Trophoblast cell (in vitro differentiated cells and primary cell): ENCODE measurements around the gene LRRC59.
"Not testable (repeated sequence)": the region's sequence is repeated elsewhere in the genome, so short reads cannot be mapped to it uniquely, and the experiment has no call there.

Experiments used
- DNase-seq, 2 donors: peaks; one replicate each; pipeline ENCODE4 v3.0.0-alpha.2; 2016
- H2AFZ ChIP-seq: 2 replicates; pipeline ENCODE4 v1.6.1; 2013; ENCODE audit warnings: low read length, moderate library complexity, mild to moderate bottlenecking; ENCODE audit not compliant: insufficient read depth, poor library complexity
- H2AK5ac ChIP-seq: 2 replicates; pipeline ENCODE4 v1.6.1; 2013; ENCODE audit warnings: mild to moderate bottlenecking, low read length
- H2BK120ac ChIP-seq: 2 replicates; pipeline ENCODE4 v1.6.1; 2013; ENCODE audit warnings: low read length, mild to moderate bottlenecking, moderate library complexity; ENCODE audit not compliant: insufficient read depth, poor library complexity
- H2BK12ac ChIP-seq: 2 replicates; pipeline ENCODE4 v1.6.1; 2013; ENCODE audit warnings: mild to moderate bottlenecking, low read length, moderate library complexity
- H2BK5ac ChIP-seq: 2 replicates; pipeline ENCODE4 v1.6.1; 2013; ENCODE audit warnings: low read length, low read depth, moderate library complexity, mild to moderate bottlenecking; ENCODE audit not compliant: poor library complexity
- H3K14ac ChIP-seq: 2 replicates; pipeline ENCODE4 v1.6.1; 2013; ENCODE audit warnings: mild to moderate bottlenecking, low read length
- H3K18ac ChIP-seq: 2 replicates; pipeline ENCODE4 v1.6.1; 2013; ENCODE audit warnings: mild to moderate bottlenecking, low read length
- H3K23ac ChIP-seq: 2 replicates; pipeline ENCODE4 v1.6.1; 2013; ENCODE audit warnings: low read length
- H3K27ac ChIP-seq: 2 replicates; pipeline ENCODE4 v1.5.1; 2013; ENCODE audit warnings: low read depth, mild to moderate bottlenecking, inconsistent platforms, low read length, moderate library complexity
- H3K27me3 ChIP-seq: 2 replicates; pipeline ENCODE4 v1.6.1; 2013; ENCODE audit warnings: inconsistent platforms, mild to moderate bottlenecking, low read length, moderate library complexity; ENCODE audit not compliant: insufficient read depth
- H3K36me3 ChIP-seq, 2 experiments: 1 replicate in 1 of 2; 2 replicates in 1 of 2; pipeline ENCODE4 v1.6.1; 2013; ENCODE audit warnings: low read length in 2 of 2, mild to moderate bottlenecking in 2 of 2, moderate library complexity in 1 of 2; ENCODE audit not compliant: insufficient read depth in 2 of 2, control insufficient read depth in 1 of 2
- H3K4ac ChIP-seq: 2 replicates; pipeline ENCODE4 v1.6.1; 2013; ENCODE audit warnings: low read depth, mild to moderate bottlenecking, low read length, moderate library complexity
- H3K4me1 ChIP-seq, 2 experiments: 1 replicate in 1 of 2; 2 replicates in 1 of 2; pipeline ENCODE4 v1.6.1; 2013; ENCODE audit warnings: low read length in 2 of 2, mild to moderate bottlenecking in 2 of 2, moderate library complexity in 1 of 2; ENCODE audit not compliant: insufficient read depth in 2 of 2, control insufficient read depth in 1 of 2
- H3K4me2 ChIP-seq: 2 replicates; pipeline ENCODE4 v1.6.1; 2013; ENCODE audit warnings: inconsistent platforms, mild to moderate bottlenecking, low read length, moderate library complexity
- H3K4me3 ChIP-seq: 2 replicates; pipeline ENCODE4 v1.5.1; 2013; ENCODE audit warnings: mild to moderate bottlenecking, low read depth, low read length, inconsistent platforms
- H3K79me1 ChIP-seq: one replicate; pipeline ENCODE4 v1.6.1; 2013; ENCODE audit warnings: low read length
- H3K79me2 ChIP-seq: 2 replicates; pipeline ENCODE4 v1.6.1; 2013; ENCODE audit warnings: low read length, mild to moderate bottlenecking; ENCODE audit not compliant: control insufficient read depth, insufficient read depth, poor library complexity
- H3K9ac ChIP-seq: 2 replicates; pipeline ENCODE4 v1.6.1; 2013; ENCODE audit warnings: mild to moderate bottlenecking, low read length
- H3K9me3 ChIP-seq: 2 replicates; pipeline ENCODE4 v1.6.1; 2013; ENCODE audit warnings: low read depth, mild to moderate bottlenecking, control low read depth, inconsistent platforms, low read length; ENCODE audit not compliant: insufficient read depth
- H4K12ac ChIP-seq: 2 replicates; pipeline ENCODE4 v1.6.1; 2013; ENCODE audit warnings: low read depth, mild to moderate bottlenecking, low read length, moderate library complexity
- H4K8ac ChIP-seq: 2 replicates; pipeline ENCODE4 v1.6.1; 2013; ENCODE audit warnings: low read depth, mild to moderate bottlenecking, low read length, moderate library complexity
- H4K91ac ChIP-seq: one replicate; pipeline ENCODE4 v1.6.1; 2013; ENCODE audit warnings: low read depth, mild to moderate bottlenecking, low read length, moderate library complexity
- WGBS: extraction: QIAGEN DNeasy Blood & Tissue Kit; methylation state at CpG from one replicate; pipeline ENCODE4 v1.1.7; 2013; ENCODE audit warnings: missing lambda C conversion rate; ENCODE audit not compliant: insufficient read length, insufficient coverage; ENCODE audit errors: extremely low coverage; 5-methylcytosine and 5-hydroxymethylcytosine counted together

The LRRC59 gene

DNA sequence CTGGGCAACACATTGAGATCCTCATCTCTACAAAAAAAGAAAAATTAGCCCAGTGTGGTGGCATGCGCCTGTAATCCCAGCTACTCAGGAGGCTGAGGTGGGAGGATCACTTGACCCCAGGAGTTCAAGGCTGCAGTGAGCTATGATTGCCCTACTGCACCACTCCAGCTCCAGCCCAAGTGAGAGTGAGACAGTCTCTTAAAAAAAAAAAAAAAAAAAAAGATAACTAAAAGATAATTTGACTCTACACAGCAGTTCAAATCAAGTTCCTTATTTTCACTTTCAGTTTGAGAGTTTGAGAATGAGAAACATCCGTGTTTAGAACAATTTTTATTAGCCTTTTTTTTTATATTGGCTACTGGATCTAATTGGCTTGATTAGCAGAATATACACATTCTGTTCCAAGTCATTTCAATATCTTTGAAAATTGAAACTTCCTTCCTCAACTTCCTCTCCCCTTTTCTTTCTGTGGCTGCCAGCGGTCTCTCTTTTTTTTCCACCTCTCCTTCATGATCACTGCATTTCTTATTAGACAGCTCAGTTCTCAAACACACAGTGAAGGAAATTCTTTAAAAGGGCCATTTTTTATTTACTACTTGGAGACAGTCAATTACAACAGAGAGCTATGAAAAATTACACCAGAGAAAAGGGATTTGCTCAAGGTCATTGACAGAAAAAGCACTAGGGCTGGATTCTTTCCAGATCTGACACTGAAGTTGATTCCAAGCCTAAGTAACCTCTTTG, 24.2 kb upstream of the LRRC59 start:
- Histone ChIP-seq H3K9me3 (no peaks in the 10 kb centered on the region), H3K79me1 (peaks cover 19% of the 10 kb centered on the region), H4K12ac (no peak overlapping the region), H3K36me3 (no peaks in the 10 kb centered on the region), H4K91ac (no peak overlapping the region), H3K18ac (no peak overlapping the region), H3K27ac (no peak overlapping the region), H3K14ac (no peak overlapping the region), H2AK5ac (no peak overlapping the region), H3K4ac (no peak overlapping the region), H3K27me3 (no peaks in the 10 kb centered on the region), H2BK12ac (no peak overlapping the region), H4K8ac (no peak overlapping the region), H3K4me1 (peaks cover 22% of the 10 kb centered on the region in 2 experiments), H3K4me3 (no peak overlapping the region), H2AFZ (no peak overlapping the region), H3K23ac (no peak overlapping the region), H3K79me2 (peaks cover 8% of the 10 kb centered on the region), H3K9ac (no peak overlapping the region), H2BK5ac (no peak overlapping the region), H3K4me2 (no peak overlapping the region), H2BK120ac (no peak overlapping the region)
- no CpG with 5 or more reads among the region's 3 CpGs for WGBS
- DNase-seq: no peak

DNA sequence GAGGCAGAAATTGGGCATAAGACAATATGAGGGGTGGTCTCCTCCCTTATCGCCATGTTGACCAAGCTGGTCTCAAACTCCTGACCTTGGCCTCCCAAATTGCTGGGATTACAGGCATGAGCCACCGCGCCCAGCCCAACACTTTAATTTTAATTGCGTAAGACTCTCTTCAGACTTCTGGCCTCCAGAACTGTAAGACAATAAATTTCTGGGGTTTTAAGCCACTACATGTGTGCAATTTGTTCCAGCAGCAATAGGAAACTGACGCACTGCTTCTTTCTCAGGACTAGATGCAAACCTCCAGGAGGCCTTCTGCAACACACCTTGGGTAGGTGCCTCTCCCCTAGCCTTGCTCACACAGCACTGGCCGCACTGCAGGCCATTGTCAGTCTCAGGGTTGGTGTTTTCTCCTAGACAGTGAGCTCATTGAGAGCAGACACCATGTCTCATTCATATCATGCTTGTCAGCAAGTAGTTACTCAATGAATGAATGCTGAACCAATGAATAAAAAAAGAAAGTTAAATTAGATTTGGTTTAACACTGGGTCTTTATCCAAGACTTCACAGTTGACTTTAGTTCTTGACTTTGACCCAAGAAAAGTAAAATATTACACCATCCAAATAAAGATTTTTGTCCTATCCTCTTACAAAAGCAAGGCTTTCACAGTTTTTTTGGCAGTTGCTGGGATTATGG, 23.2 kb upstream of the LRRC59 start:
- no peak overlapping the region for H2BK12ac ChIP-seq
- H2AFZ ChIP-seq: no peak overlapping the region
- peaks cover 20% of the 10 kb centered on the region in 2 experiments for H3K4me1 ChIP-seq
- no peak overlapping the region for H3K18ac ChIP-seq
- no CpG with 5 or more reads among the region's 6 CpGs for WGBS
- no peak overlapping the region for H3K14ac ChIP-seq
- H3K79me1 ChIP-seq: peaks cover 14% of the 10 kb centered on the region
- H3K36me3 ChIP-seq: no peaks in the 10 kb centered on the region
- H4K8ac ChIP-seq: no peak overlapping the region
- no peak for DNase-seq
- no peak overlapping the region for H3K23ac ChIP-seq
- H3K4ac ChIP-seq: no peak overlapping the region
- no peak overlapping the region for H4K91ac ChIP-seq
- H3K79me2 ChIP-seq: peaks cover 3% of the 10 kb centered on the region
- no peak overlapping the region for H2BK120ac ChIP-seq
- H3K9me3 ChIP-seq: no peaks in the 10 kb centered on the region
- no peak overlapping the region for H4K12ac ChIP-seq
- no peak overlapping the region for H3K27ac ChIP-seq
- H2BK5ac ChIP-seq: no peak overlapping the region
- H3K4me3 ChIP-seq: no peak overlapping the region
- H3K4me2 ChIP-seq: no peak overlapping the region
- no peaks in the 10 kb centered on the region for H3K27me3 ChIP-seq
- no peak overlapping the region for H2AK5ac ChIP-seq
- no peak overlapping the region for H3K9ac ChIP-seq

GRCh38 chr17:50419577-50419976, 22.3 kb upstream of the LRRC59 start:
- not testable (repeated sequence) for H3K79me1 ChIP-seq, H4K12ac ChIP-seq, H3K27ac ChIP-seq, H2BK5ac ChIP-seq, H3K23ac ChIP-seq, H3K4me2 ChIP-seq, H2BK12ac ChIP-seq, H2BK120ac ChIP-seq, H2AFZ ChIP-seq, H3K9ac ChIP-seq, H2AK5ac ChIP-seq, H3K9me3 ChIP-seq, DNase-seq, H3K36me3 ChIP-seq, H3K79me2 ChIP-seq, H4K91ac ChIP-seq, H3K4me1 ChIP-seq, H3K14ac ChIP-seq, H3K18ac ChIP-seq, H3K4me3 ChIP-seq, H3K4ac ChIP-seq, H4K8ac ChIP-seq, H3K27me3 ChIP-seq
- WGBS: no CpG with 5 or more reads among the region's 10 CpGs

GRCh38 chr17:50414808-50415207, 17.5 kb upstream of the LRRC59 start:
- Histone ChIP-seq H3K4me3 (no peak overlapping the region), H2BK5ac (no peak overlapping the region), H2BK120ac (no peak overlapping the region), H3K4ac (no peak overlapping the region), H3K4me1 (no peaks in the 10 kb centered on the region), H3K36me3 (no peaks in the 10 kb centered on the region), H2BK12ac (no peak overlapping the region), H4K12ac (no peak overlapping the region), H3K18ac (no peak overlapping the region), H2AK5ac (no peak overlapping the region), H3K79me1 (no peaks in the 10 kb centered on the region), H3K9me3 (no peaks in the 10 kb centered on the region), H3K27ac (no peak overlapping the region), H2AFZ (no peak overlapping the region), H3K4me2 (no peak overlapping the region), H3K14ac (no peak overlapping the region), H3K27me3 (no peaks in the 10 kb centered on the region), H3K9ac (no peak overlapping the region), H4K91ac (no peak overlapping the region), H3K79me2 (no peaks in the 10 kb centered on the region), H3K23ac (no peak overlapping the region), H4K8ac (no peak overlapping the region)
- no CpG with 5 or more reads among the region's 3 CpGs for WGBS
- no peak for DNase-seq
